ENCODE results near the gene CYBRD1. TPM values are rescaled to one million over a fixed set of nuclear protein-coding genes. Genes with fewer than 3 reads are reported as not detected.

CYBRD1 gene
- total RNA-seq, 1 donor from 2014 or later, result 226 TPM

DNA sequence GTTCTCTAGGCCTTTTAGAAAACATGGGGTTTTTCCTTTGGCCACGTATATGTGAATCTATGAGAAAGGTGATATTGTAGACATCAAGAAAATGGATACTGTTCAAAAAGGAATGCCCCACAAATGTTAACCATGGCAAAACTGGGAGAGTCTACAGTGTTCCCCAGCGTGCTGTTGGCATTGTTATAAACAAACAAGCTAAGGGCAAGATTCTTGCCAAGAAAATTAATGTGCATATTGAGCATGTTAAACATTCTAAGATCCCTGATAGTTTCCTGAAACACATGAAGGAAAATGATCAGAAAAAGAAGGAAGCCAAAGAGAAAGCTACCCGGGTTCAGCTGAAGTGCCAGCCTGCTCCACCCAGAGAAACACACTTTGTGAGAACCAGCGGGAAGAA, 64.9 kb downstream of the CYBRD1 start:
- H3K27ac ChIP-seq, result no peak overlapping the region
- no peak for DNase-seq (ENCODE audit: extremely low spot score in 2 of 2)
- no peaks in the 10 kb centered on the region for H3K27me3 ChIP-seq
- H3K9me3 ChIP-seq, result no peaks in the 10 kb centered on the region
- TF ChIP-seq POLR2AphosphoS5 (IDR thresholded peaks at IDR 0.05; ENCODE audit: insufficient read depth in 1 of 2, low read depth in 1 of 2) (no peak), CTCF (IDR thresholded peaks at IDR 0.05) (no peak), POLR2A (IDR thresholded peaks at IDR 0.05) (no peak)
- H3K36me3 ChIP-seq, result no peaks in the 10 kb centered on the region
- no peaks in the 10 kb centered on the region for H3K4me1 ChIP-seq
- intact Hi-C loops (cut with DNase I), result no loop called here
- H3K4me3 ChIP-seq, result no peak overlapping the region

GRCh38 chr2:171587567-171587966, 65.3 kb downstream of the CYBRD1 start:
- Histone ChIP-seq H3K27me3 (no peaks in the 10 kb centered on the region), H3K4me1 (no peaks in the 10 kb centered on the region), H3K4me3 (no peak overlapping the region), H3K27ac (no peak overlapping the region), H3K36me3 (no peaks in the 10 kb centered on the region), H3K9me3 (no peaks in the 10 kb centered on the region)
- no peak for DNase-seq (ENCODE audit: extremely low spot score in 2 of 2)
- no peak for TF ChIP-seq POLR2AphosphoS5 (IDR thresholded peaks at IDR 0.05; ENCODE audit: insufficient read depth in 1 of 2, low read depth in 1 of 2)
- TF ChIP-seq POLR2A (IDR thresholded peaks at IDR 0.05), result no peak
- no peak for TF ChIP-seq CTCF (IDR thresholded peaks at IDR 0.05)
- intact Hi-C loops (cut with DNase I), result no loop called here

DNA sequence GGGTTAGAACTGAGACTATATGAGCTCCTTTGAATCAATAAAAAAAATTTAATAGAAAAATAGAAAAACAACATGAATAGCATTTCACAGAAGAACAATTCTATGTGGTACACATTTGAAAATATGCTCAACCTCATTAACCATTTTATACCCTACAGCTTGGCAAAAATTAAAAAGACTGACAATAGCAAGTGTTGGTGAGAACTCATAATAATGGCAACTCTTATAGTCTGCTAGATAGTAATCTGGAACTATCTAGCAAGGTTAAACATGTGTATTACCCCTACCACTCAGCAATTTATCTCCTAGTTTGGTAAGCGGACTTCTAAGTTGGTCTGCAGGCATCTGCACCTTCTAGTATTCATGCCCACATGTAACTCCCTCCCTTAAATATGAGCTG, 67.8 kb downstream of the CYBRD1 start:
- no peak overlapping the region for H3K27ac ChIP-seq
- no peaks in the 10 kb centered on the region for H3K36me3 ChIP-seq
- DNase-seq (ENCODE audit: extremely low spot score in 2 of 2), result no peak
- H3K4me1 ChIP-seq, result no peaks in the 10 kb centered on the region
- H3K9me3 ChIP-seq, result no peaks in the 10 kb centered on the region
- intact Hi-C loops (cut with DNase I), result no loop called here
- no peaks in the 10 kb centered on the region for H3K27me3 ChIP-seq
- H3K4me3 ChIP-seq, result no peak overlapping the region
- TF ChIP-seq POLR2AphosphoS5 (IDR thresholded peaks at IDR 0.05; ENCODE audit: insufficient read depth in 1 of 2, low read depth in 1 of 2) (no peak), CTCF (IDR thresholded peaks at IDR 0.05) (no peak), POLR2A (IDR thresholded peaks at IDR 0.05) (no peak)

GRCh38 chr2:171592036-171592555, 69.8 kb downstream of the CYBRD1 start:
- Histone ChIP-seq H3K4me3 (no peak overlapping the region), H3K4me1 (no peaks in the 10 kb centered on the region), H3K27ac (no peak overlapping the region), H3K27me3 (no peaks in the 10 kb centered on the region), H3K9me3 (no peaks in the 10 kb centered on the region), H3K36me3 (no peaks in the 10 kb centered on the region)
- intact Hi-C loops (cut with DNase I), result no loop called here
- peak in 1 of 2 donors; percentile 10 for DNase-seq (ENCODE audit: extremely low spot score in 2 of 2)
- TF ChIP-seq POLR2AphosphoS5 (IDR thresholded peaks at IDR 0.05; ENCODE audit: insufficient read depth in 1 of 2, low read depth in 1 of 2) (no peak), POLR2A (IDR thresholded peaks at IDR 0.05) (no peak), CTCF (IDR thresholded peaks at IDR 0.05) (no peak)

GRCh38 chr2:171595456-171595855, 73.2 kb downstream of the CYBRD1 start:
- Histone ChIP-seq H3K9me3 (no peaks in the 10 kb centered on the region), H3K4me1 (no peaks in the 10 kb centered on the region), H3K4me3 (no peak overlapping the region), H3K36me3 (no peaks in the 10 kb centered on the region), H3K27me3 (no peaks in the 10 kb centered on the region), H3K27ac (no peak overlapping the region)
- no peak for DNase-seq (ENCODE audit: extremely low spot score in 2 of 2)
- TF ChIP-seq CTCF (IDR thresholded peaks at IDR 0.05) (no peak), POLR2AphosphoS5 (IDR thresholded peaks at IDR 0.05; ENCODE audit: insufficient read depth in 1 of 2, low read depth in 1 of 2) (no peak), POLR2A (IDR thresholded peaks at IDR 0.05) (no peak)
- intact Hi-C loops (cut with DNase I), result no loop called here
